Gastrocnemius medialis (tissue), 4 donors: ENCODE data around the gene RPS29. TPM values are rescaled to one million over a fixed set of nuclear protein-coding genes. Genes with fewer than 3 reads are reported as not detected.
A peak's percentile ranks its signal among the peaks of the same experiment; 100 is the strongest.
"Not testable (repeated sequence)": the region's sequence is repeated elsewhere in the genome, so short reads cannot be mapped to it uniquely, and the experiment has no call there.

Experiments
- ATAC-seq, 2 donors: fragments of 150-250 bp; one replicate each; pipeline ENCODE4 v1.9.1; 2016
- DNase-seq, 2 donors: peaks; one replicate each; pipeline ENCODE4 v3.0.0-alpha.2; 2019
- H3K27ac ChIP-seq, 4 donors: fragments of 200-600 bp; sonication (generic); 1 replicate in 1 of 4; 2 replicates in 3 of 4; pipeline ENCODE4 v1.5.1; 2016 to 2018; ENCODE audit warnings: mild to moderate bottlenecking in 2 of 4, moderate library complexity in 1 of 4
- H3K27me3 ChIP-seq, 3 donors: fragments of 200-600 bp; sonication (generic) in 2 of 3; 1 replicate in 1 of 3; 2 replicates in 2 of 3; pipeline versions ENCODE4 v1.5.1 to v1.6.0; 2016 to 2019; ENCODE audit warnings: mild to moderate bottlenecking in 1 of 3, moderate library complexity in 1 of 3
- H3K36me3 ChIP-seq, 2 donors: fragments of 200-600 bp; sonication (generic) in 1 of 2; one replicate each; pipeline ENCODE4 v1.5.1; 2017 to 2018
- H3K4me1 ChIP-seq, 2 donors: fragments of 200-600 bp; sonication (generic) in 1 of 2; one replicate each; pipeline ENCODE4 v1.5.1; 2016 to 2017; ENCODE audit warnings: mild to moderate bottlenecking in 2 of 2
- H3K4me3 ChIP-seq, 4 donors: fragments of 200-600 bp; sonication (generic) in 3 of 4; 1 replicate in 1 of 4; 2 replicates in 3 of 4; pipeline ENCODE4 v1.5.1; 2016 to 2019; ENCODE audit warnings: mild to moderate bottlenecking in 2 of 4
- H3K9me3 ChIP-seq, 3 donors: fragments of 200-600 bp; sonication (generic) in 2 of 3; 1 replicate in 1 of 3; 2 replicates in 2 of 3; pipeline ENCODE4 v1.5.1; 2016 to 2019
- POLR2A ChIP-seq, 2 donors: fragments of 450-650 bp; IDR thresholded peaks; one replicate each; pipeline ENCODE4 v1.6.1; 2017; ENCODE audit warnings: antibody characterized with exemption in 2 of 2, mild to moderate bottlenecking in 2 of 2, moderate library complexity in 2 of 2
- in situ Hi-C, 4 donors: fragments of 200-750 bp; cut with MboI; loops; one replicate each; pipeline versions ENCODE4 v1.15.0 to v1.8.0; 2017; ENCODE audit warnings: low sequenced_read_pairs in 4 of 4
- intact Hi-C: fragments of 100-400 bp; cut with DNase I; formaldehyde crosslinking; loops from one replicate; pipeline ENCODE4 v1.15.1; 2023; ENCODE audit warnings: low total_unique reads
- total RNA-seq, 4 donors: library from RNA; depleted of rRNA; stranded (reverse); fragments of >200 nt; gene quantifications; one replicate each; pipeline versions ENCODE4 v1.1.0 to v1.2.3, GENCODE V29; 2016
- TF ChIP-seq, protein P1 (sequence below), 5 experiments: fragments of 450-650 bp in 3 of 5; fragments of 200-600 bp in 2 of 5; sonication (generic) in 2 of 5; IDR thresholded peaks in 4 of 5; conservative IDR thresholded peaks in 1 of 5; 1 replicate in 4 of 5; 2 replicates in 1 of 5; pipeline ENCODE4 v1.5.1; 2016 to 2019; ENCODE audit warnings: antibody characterized with exemption in 5 of 5, mild to moderate bottlenecking in 3 of 5, moderate library complexity in 3 of 5

RPS29 gene
- total RNA-seq, 4 donors from 2014 or later: 6,799 to 10,395 (median 8,793) TPM

DNA sequence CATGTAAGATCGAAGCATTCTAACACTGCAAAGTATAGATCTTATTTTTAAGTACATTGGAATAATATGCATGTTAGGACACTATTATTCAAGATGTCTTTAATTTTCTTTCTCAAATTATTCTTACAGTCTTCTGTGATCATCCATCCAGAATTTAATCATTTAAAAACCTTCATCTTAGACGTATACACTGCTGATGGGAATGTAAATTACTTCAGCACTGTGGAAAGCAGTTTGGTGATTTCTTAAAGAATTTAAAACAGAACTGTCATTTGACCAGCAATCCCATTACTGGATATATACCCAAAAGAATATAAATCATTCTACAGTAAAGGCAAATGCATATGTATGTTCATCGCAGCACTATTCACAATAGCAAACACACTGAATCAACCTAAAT is 3.2 kb upstream of the RPS29 start:
- no peak for TF ChIP-seq POLR2A (IDR thresholded peaks at IDR 0.05)
- TF ChIP-seq, protein P1, sequence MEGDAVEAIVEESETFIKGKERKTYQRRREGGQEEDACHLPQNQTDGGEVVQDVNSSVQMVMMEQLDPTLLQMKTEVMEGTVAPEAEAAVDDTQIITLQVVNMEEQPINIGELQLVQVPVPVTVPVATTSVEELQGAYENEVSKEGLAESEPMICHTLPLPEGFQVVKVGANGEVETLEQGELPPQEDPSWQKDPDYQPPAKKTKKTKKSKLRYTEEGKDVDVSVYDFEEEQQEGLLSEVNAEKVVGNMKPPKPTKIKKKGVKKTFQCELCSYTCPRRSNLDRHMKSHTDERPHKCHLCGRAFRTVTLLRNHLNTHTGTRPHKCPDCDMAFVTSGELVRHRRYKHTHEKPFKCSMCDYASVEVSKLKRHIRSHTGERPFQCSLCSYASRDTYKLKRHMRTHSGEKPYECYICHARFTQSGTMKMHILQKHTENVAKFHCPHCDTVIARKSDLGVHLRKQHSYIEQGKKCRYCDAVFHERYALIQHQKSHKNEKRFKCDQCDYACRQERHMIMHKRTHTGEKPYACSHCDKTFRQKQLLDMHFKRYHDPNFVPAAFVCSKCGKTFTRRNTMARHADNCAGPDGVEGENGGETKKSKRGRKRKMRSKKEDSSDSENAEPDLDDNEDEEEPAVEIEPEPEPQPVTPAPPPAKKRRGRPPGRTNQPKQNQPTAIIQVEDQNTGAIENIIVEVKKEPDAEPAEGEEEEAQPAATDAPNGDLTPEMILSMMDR (IDR thresholded peaks at IDR 0.05 in 4 of 5, conservative IDR thresholded peaks at IDR 0.05 in 1 of 5): no peak
- no peak overlapping the region for H3K4me3 ChIP-seq
- peaks cover 11 to 13% of the 10 kb centered on the region in 2 donors for H3K4me1 ChIP-seq
- no peak overlapping the region for H3K27ac ChIP-seq
- peaks cover 0 to 7% of the 10 kb centered on the region in 2 donors for H3K36me3 ChIP-seq
- no peaks in the 10 kb centered on the region for H3K27me3 ChIP-seq
- H3K9me3 ChIP-seq: no peaks in the 10 kb centered on the region
- ATAC-seq: no peak
- DNase-seq: no peak
- intact Hi-C loops (loop anchor here (5.0 kb wide), 1 partner anchor 263 kb away; the partner anchor contains the start of gene NEMF), in situ Hi-C loops (loop anchor here in 1 of 4 donors (10.0 kb wide), 1 partner anchor 45 kb away; the partner anchor contains the start of gene DNAAF2)

DNA sequence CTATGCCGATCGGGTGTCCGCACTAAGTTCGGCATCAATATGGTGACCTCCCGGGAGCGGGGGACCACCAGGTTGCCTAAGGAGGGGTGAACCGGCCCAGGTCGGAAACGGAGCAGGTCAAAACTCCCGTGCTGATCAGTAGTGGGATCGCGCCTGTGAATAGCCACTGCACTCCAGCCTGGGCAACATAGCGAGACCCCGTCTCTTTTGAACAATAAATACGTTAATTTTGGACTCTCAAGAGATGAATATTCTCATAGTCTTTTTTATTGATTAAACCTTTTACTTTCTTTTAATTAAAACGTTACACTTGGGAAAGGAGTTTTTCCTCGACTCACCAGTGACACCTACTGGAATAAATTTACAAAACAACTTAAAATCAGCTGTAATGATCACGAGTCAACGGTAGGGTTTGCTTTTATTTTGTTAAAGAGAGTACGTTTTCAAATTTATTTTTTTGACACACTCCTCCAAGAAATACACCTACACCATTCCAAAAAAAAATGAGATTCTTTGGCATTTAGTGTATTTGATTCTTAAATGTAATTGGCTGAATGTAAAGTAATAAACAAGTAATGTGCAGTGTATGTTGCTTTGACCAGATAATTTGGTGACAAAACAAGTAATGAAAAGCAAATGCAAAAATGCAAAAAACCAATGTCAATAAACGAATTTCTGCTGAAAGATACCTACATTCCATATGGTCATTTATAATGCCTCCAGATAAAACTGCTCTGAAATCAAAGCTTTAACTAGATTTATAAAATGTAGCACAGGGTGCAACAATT is 687 bp upstream of the RPS29 start:
- DNase-seq: no peak
- intact Hi-C loops: loop anchor here (1.0 to 5.0 kb wide), 4 partner anchors 11 to 265 kb away; partner anchors contain the start of genes DNAAF2, LRR1, MGAT2 and NEMF
- TF ChIP-seq, protein P1 (IDR thresholded peaks at IDR 0.05 in 4 of 5, conservative IDR thresholded peaks at IDR 0.05 in 1 of 5): peak in 4 of 5 experiments; percentile 71 to 94 (median 76)
- TF ChIP-seq POLR2A (IDR thresholded peaks at IDR 0.05): no peak
- no peaks in the 10 kb centered on the region for H3K27me3 ChIP-seq
- H3K27ac ChIP-seq: peak overlapping the region; percentile 94 to 98 (median 96)
- H3K36me3 ChIP-seq: peaks cover 0 to 29% of the 10 kb centered on the region in 2 donors
- peaks cover 27% of the 10 kb centered on the region in 2 donors for H3K4me1 ChIP-seq
- peak overlapping the region; percentile 78 to 99 (median 93) for H3K4me3 ChIP-seq
- no peaks in the 10 kb centered on the region for H3K9me3 ChIP-seq
- ATAC-seq: peak in 1 of 2 donors; percentile 36
- in situ Hi-C loops: loop anchor here in 1 of 4 donors (10.0 kb wide), 1 partner anchor 48 kb away; the partner anchor contains the start of gene DNAAF2

DNA sequence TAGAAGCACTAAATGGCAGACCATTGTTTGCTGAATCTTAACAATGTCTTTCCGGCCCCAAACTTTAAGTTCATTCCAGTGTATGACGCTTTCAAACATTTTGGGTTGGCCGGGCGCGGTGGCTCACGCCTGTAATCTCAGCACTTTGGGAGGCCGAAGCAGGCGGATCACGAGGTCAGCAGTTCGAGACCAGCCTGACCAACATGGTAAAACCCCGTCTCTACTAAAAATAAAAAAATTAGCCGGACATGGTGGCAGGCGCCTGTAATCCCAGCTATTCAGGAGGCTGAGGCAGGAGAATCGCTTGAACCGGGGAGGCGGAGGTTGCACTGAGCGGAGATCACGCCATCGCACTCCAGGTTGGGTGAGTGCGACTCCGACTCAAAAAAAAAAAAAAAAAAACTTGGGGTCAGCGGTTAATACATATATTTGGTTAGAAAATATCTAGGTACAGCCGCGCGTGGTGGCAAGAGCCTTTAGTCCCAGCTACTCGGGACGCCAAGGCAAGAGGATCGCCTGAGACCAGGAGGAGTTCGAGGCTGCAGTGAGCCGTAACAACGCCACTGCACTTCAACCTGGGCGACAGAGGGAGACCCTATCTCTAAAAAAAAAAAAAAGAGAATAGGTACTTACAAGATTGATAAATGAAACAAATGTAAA is 1.1 kb downstream of the RPS29 start:
- ATAC-seq, DNase-seq, H3K9me3 ChIP-seq, H3K27me3 ChIP-seq: not testable (repeated sequence)
- intact Hi-C loops: loop anchor here (5.0 kb wide), 1 partner anchor 267 kb away; the partner anchor contains the start of gene NEMF
- Histone ChIP-seq H3K36me3 (peaks cover 0 to 29% of the 10 kb centered on the region in 2 donors), H3K27ac (peak overlapping the region; percentile 94 to 98 (median 96)), H3K4me1 (peaks cover 27 to 33% of the 10 kb centered on the region in 2 donors), H3K4me3 (peak overlapping the region; percentile 78 to 99 (median 93))
- in situ Hi-C loops: loop anchor here in 1 of 4 donors (10.0 kb wide), 1 partner anchor 50 kb away; the partner anchor contains the start of gene DNAAF2

DNA sequence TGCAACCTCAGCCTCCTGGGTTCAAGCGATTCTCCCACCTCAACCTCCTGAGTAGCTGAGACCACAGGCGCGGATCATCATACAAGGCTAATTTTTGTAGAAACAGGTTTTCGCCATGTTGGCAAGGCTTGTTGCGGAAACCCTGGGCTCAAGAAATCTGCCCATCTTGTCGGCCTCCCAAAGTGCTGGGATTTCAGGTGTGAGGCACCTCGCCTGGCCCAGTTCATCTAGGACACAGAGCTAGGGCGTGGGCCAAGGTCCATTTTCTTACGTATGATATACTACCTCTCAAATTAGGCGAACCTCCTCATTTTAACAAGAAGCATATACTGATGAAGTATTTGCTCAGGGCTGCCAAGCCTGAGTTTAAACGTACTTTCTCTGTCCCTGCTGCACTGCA is 2.1 kb downstream of the RPS29 start:
- ATAC-seq (no peak), DNase-seq (no peak)
- in situ Hi-C loops (loop anchor here in 1 of 4 donors (10.0 kb wide), 1 partner anchor 51 kb away; the partner anchor contains the start of gene DNAAF2), intact Hi-C loops (no loop called here)
- Histone ChIP-seq H3K4me1 (peaks cover 27 to 36% of the 10 kb centered on the region in 2 donors), H3K27ac (peak overlapping the region in 2 of 4 donors; percentile 97 to 98), H3K27me3 (no peaks in the 10 kb centered on the region), H3K9me3 (no peaks in the 10 kb centered on the region), H3K4me3 (no peak overlapping the region), H3K36me3 (peaks cover 0 to 29% of the 10 kb centered on the region in 2 donors)
- TF ChIP-seq POLR2A (IDR thresholded peaks at IDR 0.05): no peak
- TF ChIP-seq, protein P1 (IDR thresholded peaks at IDR 0.05 in 4 of 5, conservative IDR thresholded peaks at IDR 0.05 in 1 of 5): no peak
